Measurements from ENCODE around the gene CELSR2. TPM values are rescaled to one million over a fixed set of nuclear protein-coding genes. Genes with fewer than 3 reads are reported as not detected.
A peak's percentile ranks its signal among the peaks of the same experiment; 100 is the strongest.

CELSR2 gene
- total RNA-seq, 4 donors from 2014 or later, result 7.8 to 20.4 (median 10.5) TPM

DNA sequence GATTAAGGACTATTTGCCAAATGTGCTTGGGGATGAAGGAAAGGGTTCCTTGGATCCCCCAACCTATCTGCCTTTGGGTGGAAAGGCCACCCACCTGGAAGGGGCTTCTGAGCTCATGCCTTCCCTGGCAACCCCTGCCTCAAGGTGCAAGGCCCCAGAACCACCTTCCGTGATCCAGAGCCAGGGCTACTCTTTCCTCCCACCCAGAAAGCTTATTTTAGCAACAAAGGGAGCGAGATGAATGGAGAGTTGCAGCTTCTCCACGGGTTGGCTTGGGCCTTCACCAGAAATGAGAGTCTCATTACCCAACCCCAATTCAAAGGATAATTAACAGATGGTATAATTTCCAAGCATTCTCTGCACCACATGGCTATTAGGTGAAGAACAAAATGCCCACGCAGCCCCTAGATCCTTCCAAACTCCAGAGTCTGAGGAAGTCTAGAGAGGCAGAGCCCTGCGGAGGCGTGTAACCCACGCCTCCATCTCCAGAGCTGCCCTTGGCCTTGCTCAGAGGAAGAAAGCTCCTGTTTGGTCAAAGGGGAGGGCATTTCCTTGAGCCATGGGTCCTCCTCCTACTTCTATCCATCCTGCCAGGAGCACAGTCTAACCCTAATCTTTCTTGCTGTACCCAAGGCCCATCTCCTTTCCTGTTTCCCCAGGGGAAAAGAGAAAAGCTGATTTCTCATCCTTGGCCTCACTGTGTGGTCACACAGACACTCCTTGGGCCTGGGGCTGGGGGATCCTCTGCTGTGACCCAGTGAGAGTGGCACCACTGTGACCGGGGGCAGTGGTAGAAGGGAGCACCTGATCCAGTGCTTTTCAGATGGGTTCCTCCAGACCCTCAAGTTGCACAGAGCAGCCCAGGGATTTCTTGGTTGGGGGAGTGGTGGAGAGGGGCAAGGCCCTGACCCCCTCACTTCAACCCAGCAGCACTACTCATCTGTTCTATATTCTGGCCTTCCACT lies 1.7 kb upstream of the CELSR2 start:
- Histone ChIP-seq H3K27me3 (no peaks in the 10 kb centered on the region), H3K27ac (replicated peaks in 1 of 4) (no peak overlapping the region), H3K4me3 (no peak overlapping the region), H3K9me3 (no peaks in the 10 kb centered on the region), H3K4me1 (peaks cover 7 to 39% (median 22%) of the 10 kb centered on the region in 4 donors), H3K36me3 (no peaks in the 10 kb centered on the region)
- 90% methylated on average over 8 of the region's 8 CpGs for WGBS
- TF ChIP-seq POLR2AphosphoS5 (IDR thresholded peaks at IDR 0.05), result no peak
- TF ChIP-seq, protein P1, sequence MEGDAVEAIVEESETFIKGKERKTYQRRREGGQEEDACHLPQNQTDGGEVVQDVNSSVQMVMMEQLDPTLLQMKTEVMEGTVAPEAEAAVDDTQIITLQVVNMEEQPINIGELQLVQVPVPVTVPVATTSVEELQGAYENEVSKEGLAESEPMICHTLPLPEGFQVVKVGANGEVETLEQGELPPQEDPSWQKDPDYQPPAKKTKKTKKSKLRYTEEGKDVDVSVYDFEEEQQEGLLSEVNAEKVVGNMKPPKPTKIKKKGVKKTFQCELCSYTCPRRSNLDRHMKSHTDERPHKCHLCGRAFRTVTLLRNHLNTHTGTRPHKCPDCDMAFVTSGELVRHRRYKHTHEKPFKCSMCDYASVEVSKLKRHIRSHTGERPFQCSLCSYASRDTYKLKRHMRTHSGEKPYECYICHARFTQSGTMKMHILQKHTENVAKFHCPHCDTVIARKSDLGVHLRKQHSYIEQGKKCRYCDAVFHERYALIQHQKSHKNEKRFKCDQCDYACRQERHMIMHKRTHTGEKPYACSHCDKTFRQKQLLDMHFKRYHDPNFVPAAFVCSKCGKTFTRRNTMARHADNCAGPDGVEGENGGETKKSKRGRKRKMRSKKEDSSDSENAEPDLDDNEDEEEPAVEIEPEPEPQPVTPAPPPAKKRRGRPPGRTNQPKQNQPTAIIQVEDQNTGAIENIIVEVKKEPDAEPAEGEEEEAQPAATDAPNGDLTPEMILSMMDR (IDR thresholded peaks at IDR 0.05), result no peak
- no peak for TF ChIP-seq EP300 (IDR thresholded peaks at IDR 0.05)
- no peak for DNase-seq (ENCODE audit: extremely low spot score)
- intact Hi-C loops (cut with DNase I), result loop anchor here (5.0 kb wide), 1 partner anchor 50 kb away; no protein-coding TSS in a partner anchor

DNA sequence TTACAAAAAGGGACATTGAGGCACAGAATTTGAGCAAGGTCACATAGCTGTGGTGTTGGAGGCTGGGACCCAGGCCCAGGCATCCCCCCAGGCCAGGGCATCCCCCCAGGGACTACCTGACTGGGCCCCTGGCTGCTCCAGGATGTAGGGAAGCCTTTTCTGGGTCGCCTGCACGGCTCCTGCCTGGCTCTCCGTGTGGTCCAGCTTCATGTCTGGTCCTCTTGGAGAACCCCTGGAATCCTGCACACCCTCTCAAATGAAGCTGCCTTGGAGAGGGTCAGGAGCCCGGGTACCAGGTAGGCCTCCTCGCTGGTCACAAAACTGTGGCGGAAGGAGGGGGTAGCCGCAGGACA lies 919 bp upstream of the CELSR2 start:
- intact Hi-C loops (cut with DNase I), result loop anchor here (5.0 kb wide), 1 partner anchor 51 kb away; no protein-coding TSS in a partner anchor
- no peak overlapping the region for H3K27ac ChIP-seq (replicated peaks in 1 of 4)
- no peak for DNase-seq (ENCODE audit: extremely low spot score)
- WGBS, result 93% methylated on average over 7 of the region's 7 CpGs
- TF ChIP-seq EP300 (IDR thresholded peaks at IDR 0.05) (no peak), POLR2A (IDR thresholded peaks at IDR 0.05; ENCODE audit: low read depth) (no peak), POLR2AphosphoS5 (IDR thresholded peaks at IDR 0.05) (no peak)
- TF ChIP-seq, protein P1 (IDR thresholded peaks at IDR 0.05), result no peak
- H3K4me1 ChIP-seq, result peaks cover 8 to 41% (median 26%) of the 10 kb centered on the region in 4 donors
- H3K36me3 ChIP-seq, result no peaks in the 10 kb centered on the region
- no peak overlapping the region for H3K4me3 ChIP-seq
- H3K27me3 ChIP-seq, result no peaks in the 10 kb centered on the region
- no peaks in the 10 kb centered on the region for H3K9me3 ChIP-seq

DNA sequence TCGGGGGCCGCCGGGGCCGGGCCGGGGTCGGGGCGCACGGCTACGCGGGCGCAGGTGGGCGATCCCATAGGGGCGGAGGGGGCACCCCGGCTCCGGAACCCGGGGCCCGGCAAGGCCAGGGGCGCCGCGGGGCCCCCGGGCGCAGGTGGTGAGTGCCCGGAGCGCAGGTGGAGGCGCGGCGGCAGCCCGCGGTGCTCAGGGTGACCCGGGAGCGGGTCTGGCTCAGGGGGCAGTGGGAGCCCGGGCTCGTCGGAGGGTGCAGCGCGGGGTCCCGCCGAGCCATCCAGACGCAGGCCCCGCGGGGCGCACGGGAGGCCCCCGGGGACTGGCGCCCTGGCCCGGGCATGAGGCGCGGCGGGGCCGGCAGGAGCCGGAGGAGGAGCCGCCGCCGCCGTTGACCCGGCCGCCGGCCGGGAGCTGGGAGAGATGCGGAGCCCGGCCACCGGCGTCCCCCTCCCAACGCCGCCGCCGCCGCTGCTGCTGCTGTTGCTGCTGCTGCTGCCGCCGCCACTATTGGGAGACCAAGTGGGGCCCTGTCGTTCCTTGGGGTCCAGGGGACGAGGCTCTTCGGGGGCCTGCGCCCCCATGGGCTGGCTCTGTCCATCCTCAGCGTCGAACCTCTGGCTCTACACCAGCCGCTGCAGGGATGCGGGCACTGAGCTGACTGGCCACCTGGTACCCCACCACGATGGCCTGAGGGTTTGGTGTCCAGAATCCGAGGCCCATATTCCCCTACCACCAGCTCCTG lies 489 bp downstream of the CELSR2 start:
- H3K9me3 ChIP-seq, result no peaks in the 10 kb centered on the region
- DNase-seq (ENCODE audit: extremely low spot score), result no peak

DNA sequence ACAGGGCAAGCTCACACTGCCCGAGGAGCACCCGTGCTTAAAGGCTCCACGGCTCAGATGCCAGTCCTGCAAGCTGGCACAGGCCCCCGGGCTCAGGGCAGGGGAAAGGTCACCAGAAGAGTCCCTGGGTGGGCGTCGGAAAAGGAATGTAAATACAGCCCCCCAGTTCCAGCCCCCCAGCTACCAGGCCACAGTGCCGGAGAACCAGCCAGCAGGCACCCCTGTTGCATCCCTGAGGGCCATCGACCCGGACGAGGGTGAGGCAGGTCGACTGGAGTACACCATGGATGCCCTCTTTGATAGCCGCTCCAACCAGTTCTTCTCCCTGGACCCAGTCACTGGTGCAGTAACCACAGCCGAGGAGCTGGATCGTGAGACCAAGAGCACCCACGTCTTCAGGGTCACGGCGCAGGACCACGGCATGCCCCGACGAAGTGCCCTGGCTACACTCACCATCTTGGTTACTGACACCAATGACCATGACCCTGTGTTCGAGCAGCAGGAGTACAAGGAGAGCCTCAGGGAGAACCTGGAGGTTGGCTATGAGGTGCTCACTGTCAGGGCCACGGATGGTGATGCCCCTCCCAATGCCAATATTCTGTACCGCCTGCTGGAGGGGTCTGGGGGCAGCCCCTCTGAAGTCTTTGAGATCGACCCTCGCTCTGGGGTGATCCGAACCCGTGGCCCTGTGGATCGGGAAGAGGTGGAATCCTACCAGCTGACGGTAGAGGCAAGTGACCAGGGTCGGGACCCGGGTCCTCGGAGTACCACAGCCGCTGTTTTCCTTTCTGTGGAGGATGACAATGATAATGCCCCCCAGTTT lies 1.3 kb downstream of the CELSR2 start:
- Histone ChIP-seq H3K36me3 (no peaks in the 10 kb centered on the region), H3K27me3 (no peaks in the 10 kb centered on the region), H3K4me1 (peaks cover 29 to 64% (median 48%) of the 10 kb centered on the region in 4 donors), H3K4me3 (peak overlapping the region; percentile 74 to 89 (median 76)), H3K9me3 (no peaks in the 10 kb centered on the region), H3K27ac (replicated peaks in 1 of 4) (peak overlapping the region in 2 of 4 donors; percentile 67 to 69)
- intact Hi-C loops (cut with DNase I), result no loop called here
- WGBS, result 89% methylated on average over 30 of the region's 33 CpGs
- no peak for DNase-seq (ENCODE audit: extremely low spot score)
- TF ChIP-seq, protein P1 (IDR thresholded peaks at IDR 0.05), result no peak
- TF ChIP-seq POLR2A (IDR thresholded peaks at IDR 0.05; ENCODE audit: low read depth), result no peak

More for the DNA sequence above, 489 bp downstream of the CELSR2 start:
- H3K27me3 ChIP-seq, result no peaks in the 10 kb centered on the region
- intact Hi-C loops (cut with DNase I), result loop anchor here (5.0 kb wide), 1 partner anchor 53 kb away; no protein-coding TSS in a partner anchor
- no peaks in the 10 kb centered on the region for H3K36me3 ChIP-seq
- peak overlapping the region; percentile 74 to 89 (median 76) for H3K4me3 ChIP-seq
- 40% methylated on average over 3 of the region's 80 CpGs for WGBS
- TF ChIP-seq, protein P1 (IDR thresholded peaks at IDR 0.05), result no peak
- TF ChIP-seq POLR2A (IDR thresholded peaks at IDR 0.05; ENCODE audit: low read depth) (no peak), POLR2AphosphoS5 (IDR thresholded peaks at IDR 0.05) (no peak), EP300 (IDR thresholded peaks at IDR 0.05) (no peak)
- peaks cover 23 to 55% (median 40%) of the 10 kb centered on the region in 4 donors for H3K4me1 ChIP-seq
- H3K27ac ChIP-seq (replicated peaks in 1 of 4), result peak overlapping the region; percentile 63 to 69 (median 66)

Measured in esophagus muscularis mucosa (tissue), 4 donors.